OCI-LY1 (cell line): ENCODE data around the gene NFIA.

ENCODE experiments used
- H2AFZ ChIP-seq: fragments of 200-600 bp; sonication (generic), shearing (Covaris generic); 2 replicates; pipeline ENCODE4 v1.6.0; 2014; ENCODE audit warnings: antibody characterized with exemption, mild to moderate bottlenecking, low read length
- H3F3A ChIP-seq: fragments of 200-600 bp; sonication (generic), shearing (Covaris generic); 2 replicates; pipeline ENCODE4 v1.6.0; 2014; ENCODE audit warnings: mild to moderate bottlenecking, antibody characterized with exemption, low read length, moderate library complexity; ENCODE audit not compliant: insufficient read depth
- H3K27ac ChIP-seq: fragments of 200-600 bp; sonication (generic); 2 replicates; pipeline ENCODE4 v1.5.1; 2014; ENCODE audit warnings: low read length, mixed run types, mild to moderate bottlenecking, low read depth; ENCODE audit not compliant: poor library complexity, severe bottlenecking
- H3K27me3 ChIP-seq: fragments of 200-600 bp; sonication (generic); 2 replicates; pipeline ENCODE4 v1.6.0; 2014; ENCODE audit warnings: antibody characterized with exemption, mild to moderate bottlenecking, low read length, moderate library complexity; ENCODE audit not compliant: insufficient read depth
- H3K36me3 ChIP-seq: fragments of 200-600 bp; sonication (generic); 2 replicates; pipeline ENCODE4 v1.6.1; 2014; ENCODE audit warnings: mild to moderate bottlenecking, antibody characterized with exemption, low read length, moderate library complexity, mixed read lengths; ENCODE audit not compliant: insufficient read depth
- H3K4me1 ChIP-seq: fragments of 200-600 bp; sonication (generic); 2 replicates; pipeline ENCODE4 v1.5.1; 2014; ENCODE audit warnings: mild to moderate bottlenecking, low read length, moderate library complexity; ENCODE audit not compliant: insufficient read depth, severe bottlenecking
- H3K4me2 ChIP-seq: fragments of 200-600 bp; sonication (generic), shearing (Covaris generic); 2 replicates; pipeline ENCODE4 v1.6.1; 2014; ENCODE audit warnings: low read length
- H3K4me3 ChIP-seq: fragments of 200-600 bp; sonication (generic); 2 replicates; pipeline ENCODE4 v1.5.1; 2014; ENCODE audit warnings: low read length, low read depth, mild to moderate bottlenecking, mixed read lengths; ENCODE audit not compliant: poor library complexity, severe bottlenecking
- H3K79me2 ChIP-seq: fragments of 200-600 bp; shearing (Covaris generic); 2 replicates; pipeline ENCODE4 v1.6.1; 2016; ENCODE audit warnings: mixed run types, low read length, mixed read lengths; ENCODE audit not compliant: insufficient read depth
- H3K9ac ChIP-seq: fragments of 200-600 bp; sonication (generic), shearing (Covaris generic); 2 replicates; pipeline ENCODE4 v1.6.1; 2014; ENCODE audit warnings: mild to moderate bottlenecking, low read length, mixed read lengths
- H3K9me2 ChIP-seq: fragments of 200-600 bp; sonication (generic), shearing (Covaris generic); 2 replicates; pipeline ENCODE4 v1.6.1; 2014; ENCODE audit warnings: low read depth, mild to moderate bottlenecking, low read length, mixed read lengths
- H3K9me3 ChIP-seq: fragments of 200-600 bp; shearing (Covaris generic); 2 replicates; pipeline ENCODE4 v1.6.1; 2014; ENCODE audit warnings: low read length, mixed read lengths
- H4K20me1 ChIP-seq: fragments of 200-600 bp; sonication (generic), shearing (Covaris generic); 2 replicates; pipeline ENCODE4 v1.6.0; 2016; ENCODE audit warnings: mild to moderate bottlenecking, low read length; ENCODE audit not compliant: insufficient read depth
- CTCF ChIP-seq: fragments of 200-600 bp; sonication (generic), shearing (Covaris generic); IDR thresholded peaks from 2 replicates; pipeline ENCODE4 v1.5.1; 2017; ENCODE audit warnings: mild to moderate bottlenecking, antibody characterized with exemption, low read length, moderate library complexity, mixed read lengths
- EZH2 ChIP-seq: fragments of 200-600 bp; sonication (generic), shearing (Covaris generic); IDR thresholded peaks from 2 replicates; pipeline ENCODE4 v1.8.0; 2017; ENCODE audit warnings: borderline replicate concordance, mixed run types, mild to moderate bottlenecking, antibody characterized with exemption, low read length, moderate library complexity, mixed read lengths

NFIA gene

GRCh38 chr1:61263905-61264824, 181.8 kb downstream of the NFIA start:
- Histone ChIP-seq H3K4me2 (no peak overlapping the region), H3F3A (no peaks in the 10 kb centered on the region), H3K4me1 (no peaks in the 10 kb centered on the region)

GRCh38 chr1:61264825-61265242, 182.5 kb downstream of the NFIA start:
- H3K27me3 ChIP-seq, result no peaks in the 10 kb centered on the region
- no peak overlapping the region for H3K27ac ChIP-seq
- no peaks in the 10 kb centered on the region for H3K9me2 ChIP-seq
- H3K9me3 ChIP-seq, result no peaks in the 10 kb centered on the region
- no peaks in the 10 kb centered on the region; the same call in 1 of the 2 replicates for H3K36me3 ChIP-seq
- H4K20me1 ChIP-seq, result no peaks in the 10 kb centered on the region
- H3K4me1 ChIP-seq, result peaks cover 4% of the 10 kb centered on the region
- no peak overlapping the region for H3K9ac ChIP-seq
- H3K79me2 ChIP-seq, result no peaks in the 10 kb centered on the region
- H3K4me3 ChIP-seq, result no peak overlapping the region
- no peak for TF ChIP-seq EZH2
- TF ChIP-seq CTCF, result no peak
- H2AFZ ChIP-seq, result no peak overlapping the region
- H3K4me2 ChIP-seq, result no peak overlapping the region
- H3F3A ChIP-seq, result no peaks in the 10 kb centered on the region

More at GRCh38 chr1:61263905-61264824, 181.8 kb downstream of the NFIA start:
- H3K36me3 ChIP-seq, result no peaks in the 10 kb centered on the region; the same call in 1 of the 2 replicates
- TF ChIP-seq EZH2 (no peak), CTCF (no peak)
- H3K4me3 ChIP-seq, result no peak overlapping the region
- no peaks in the 10 kb centered on the region for H3K79me2 ChIP-seq
- no peak overlapping the region for H2AFZ ChIP-seq
- H4K20me1 ChIP-seq, result no peaks in the 10 kb centered on the region
- H3K9me2 ChIP-seq, result no peaks in the 10 kb centered on the region
- H3K27me3 ChIP-seq, result no peaks in the 10 kb centered on the region
- no peaks in the 10 kb centered on the region for H3K9me3 ChIP-seq
- H3K9ac ChIP-seq, result no peak overlapping the region
- H3K27ac ChIP-seq, result no peak overlapping the region

GRCh38 chr1:61265665-61266064, 183.3 kb downstream of the NFIA start:
- H3K4me1 ChIP-seq, result peaks cover 4% of the 10 kb centered on the region
- H3K9ac ChIP-seq, result no peak overlapping the region
- H3K4me2 ChIP-seq, result no peak overlapping the region
- no peaks in the 10 kb centered on the region for H3K9me3 ChIP-seq
- H2AFZ ChIP-seq, result no peak overlapping the region
- TF ChIP-seq CTCF, result no peak
- no peak for TF ChIP-seq EZH2
- no peak overlapping the region for H3K27ac ChIP-seq
- H3K36me3 ChIP-seq, result no peaks in the 10 kb centered on the region; the same call in 1 of the 2 replicates
- H4K20me1 ChIP-seq, result no peaks in the 10 kb centered on the region
- H3K9me2 ChIP-seq, result no peaks in the 10 kb centered on the region
- H3F3A ChIP-seq, result no peaks in the 10 kb centered on the region
- no peaks in the 10 kb centered on the region for H3K27me3 ChIP-seq
- no peak overlapping the region for H3K4me3 ChIP-seq
- no peaks in the 10 kb centered on the region for H3K79me2 ChIP-seq
